Measurements from ENCODE around the gene COPG2.
"Not testable (repeated sequence)": the region's sequence is repeated elsewhere in the genome, so short reads cannot be mapped to it uniquely, and the experiment has no call there.

COPG2 gene

GRCh38 chr7:130654850-130655249 lies 13.7 kb downstream of the COPG2 start:
- no peak for DNase-seq (ENCODE audit: low read depth)
- H3K4me3 ChIP-seq (ENCODE audit: low read depth, low read length): no peak overlapping the region

- no peak for DNase-seq (ENCODE audit: low read depth)
- H3K4me3 ChIP-seq (ENCODE audit: low read depth, low read length): no peak overlapping the region
These were observed 17.9 kb downstream of the COPG2 start for GRCh38 chr7:130650611-130651120.

GRCh38 chr7:130649004-130649790 lies 19.4 kb downstream of the COPG2 start:
- DNase-seq (ENCODE audit: low read depth): no peak
- H3K4me3 ChIP-seq (ENCODE audit: low read depth, low read length): no peak overlapping the region

- no peak overlapping the region for H3K4me3 ChIP-seq (ENCODE audit: low read depth, low read length)
- no peak for DNase-seq (ENCODE audit: low read depth)
These were observed 20.0 kb downstream of the COPG2 start for GRCh38 chr7:130648580-130648979.

- DNase-seq (ENCODE audit: low read depth): no peak
- no peak overlapping the region for H3K4me3 ChIP-seq (ENCODE audit: low read depth, low read length)
These were observed 26.2 kb downstream of the COPG2 start for GRCh38 chr7:130642383-130642782.

GRCh38 chr7:130641497-130641896 lies 27.1 kb downstream of the COPG2 start:
- DNase-seq (ENCODE audit: low read depth): no peak
- no peak overlapping the region for H3K4me3 ChIP-seq (ENCODE audit: low read depth, low read length)

- no peak overlapping the region for H3K4me3 ChIP-seq (ENCODE audit: low read depth, low read length)
- DNase-seq (ENCODE audit: low read depth): no peak
These were observed 27.5 kb downstream of the COPG2 start for GRCh38 chr7:130641040-130641439.

GRCh38 chr7:130639388-130639787 lies 29.2 kb downstream of the COPG2 start:
- DNase-seq (ENCODE audit: low read depth): no peak
- H3K4me3 ChIP-seq (ENCODE audit: low read depth, low read length): no peak overlapping the region

- peak; percentile 34 for DNase-seq (ENCODE audit: low read depth)
- H3K4me3 ChIP-seq (ENCODE audit: low read depth, low read length): no peak overlapping the region
These were observed 36.4 kb downstream of the COPG2 start for GRCh38 chr7:130632111-130632510.

GRCh38 chr7:130628901-130629300 lies 39.6 kb downstream of the COPG2 start:
- no peak overlapping the region for H3K4me3 ChIP-seq (ENCODE audit: low read depth, low read length)
- DNase-seq (ENCODE audit: low read depth): no peak

- no peak for DNase-seq (ENCODE audit: low read depth)
- no peak overlapping the region for H3K4me3 ChIP-seq (ENCODE audit: low read depth, low read length)
These were observed 40.8 kb downstream of the COPG2 start for GRCh38 chr7:130627775-130628174.

- no peak overlapping the region for H3K4me3 ChIP-seq (ENCODE audit: low read depth, low read length)
- DNase-seq (ENCODE audit: low read depth): no peak
These were observed 45.7 kb downstream of the COPG2 start for GRCh38 chr7:130622866-130623265.

GRCh38 chr7:130615583-130615982 lies 53.0 kb downstream of the COPG2 start:
- DNase-seq (ENCODE audit: low read depth): no peak
- no peak overlapping the region for H3K4me3 ChIP-seq (ENCODE audit: low read depth, low read length)

- no peak for DNase-seq (ENCODE audit: low read depth)
- H3K4me3 ChIP-seq (ENCODE audit: low read depth, low read length): no peak overlapping the region
These were observed 54.1 kb downstream of the COPG2 start for GRCh38 chr7:130614449-130614848.

GRCh38 chr7:130611218-130611617 lies 57.3 kb downstream of the COPG2 start:
- H3K4me3 ChIP-seq (ENCODE audit: low read depth, low read length): no peak overlapping the region
- DNase-seq (ENCODE audit: low read depth): no peak

GRCh38 chr7:130607066-130607465 lies 61.5 kb downstream of the COPG2 start:
- not testable (repeated sequence) for H3K4me3 ChIP-seq (ENCODE audit: low read depth, low read length); DNase-seq (ENCODE audit: low read depth)

GRCh38 chr7:130606161-130606560 lies 62.4 kb downstream of the COPG2 start:
- DNase-seq (ENCODE audit: low read depth): no peak
- H3K4me3 ChIP-seq (ENCODE audit: low read depth, low read length): no peak overlapping the region

GRCh38 chr7:130598056-130598455 lies 70.5 kb downstream of the COPG2 start:
- H3K4me3 ChIP-seq (ENCODE audit: low read depth, low read length): no peak overlapping the region
- no peak for DNase-seq (ENCODE audit: low read depth)

- peak; percentile 9 for DNase-seq (ENCODE audit: low read depth)
These were observed 72.6 kb downstream of the COPG2 start for GRCh38 chr7:130595986-130596385.

GRCh38 chr7:130593033-130593432 lies 75.5 kb downstream of the COPG2 start:
- DNase-seq (ENCODE audit: low read depth): no peak

More at GRCh38 chr7:130595986-130596385, 72.6 kb downstream of the COPG2 start:
- no peak overlapping the region for H3K4me3 ChIP-seq (ENCODE audit: low read depth, low read length)

GRCh38 chr7:130591464-130591863 lies 77.1 kb downstream of the COPG2 start:
- H3K4me3 ChIP-seq (ENCODE audit: low read depth, low read length); DNase-seq (ENCODE audit: low read depth): not testable (repeated sequence)

More at GRCh38 chr7:130593033-130593432, 75.5 kb downstream of the COPG2 start:
- H3K4me3 ChIP-seq (ENCODE audit: low read depth, low read length): no peak overlapping the region
